H9 (cell line): ENCODE data around the gene CAMKK1. TPM values are rescaled to one million over a fixed set of nuclear protein-coding genes. Genes with fewer than 3 reads are reported as not detected.

Experiments used
- DNase-seq: peaks from one replicate; pipeline ENCODE4 v3.0.0-alpha.2; 2017
- H2AFZ ChIP-seq: one replicate; pipeline ENCODE4 v1.6.1; 2013; ENCODE audit warnings: mild to moderate bottlenecking, low read length, control low read depth, moderate library complexity
- H2AK5ac ChIP-seq: 2 replicates; pipeline ENCODE4 v1.6.1; 2013; ENCODE audit warnings: low read length, control low read depth, mixed read lengths; ENCODE audit not compliant: insufficient read length
- H2BK120ac ChIP-seq: one replicate; pipeline ENCODE4 v1.6.1; 2013; ENCODE audit warnings: low read depth, mild to moderate bottlenecking, low read length, control low read depth, inconsistent platforms; ENCODE audit not compliant: poor library complexity, severe bottlenecking
- H2BK12ac ChIP-seq: 2 replicates; pipeline ENCODE4 v1.6.1; 2013; ENCODE audit warnings: low read length, control low read depth, mixed read lengths, low read depth; ENCODE audit not compliant: insufficient read length
- H2BK15ac ChIP-seq: 2 replicates; pipeline ENCODE4 v1.6.1; 2013; ENCODE audit warnings: low read depth, low read length, control low read depth
- H2BK20ac ChIP-seq: one replicate; pipeline ENCODE4 v1.6.1; 2013; ENCODE audit warnings: low read depth, mild to moderate bottlenecking, low read length, control low read depth, inconsistent platforms; ENCODE audit not compliant: poor library complexity, severe bottlenecking
- H2BK5ac ChIP-seq: 2 replicates; pipeline ENCODE4 v1.6.1; 2013; ENCODE audit warnings: low read length, control low read depth, mixed read lengths; ENCODE audit not compliant: insufficient read length
- H3K14ac ChIP-seq: 2 replicates; pipeline ENCODE4 v1.6.1; 2013; ENCODE audit warnings: low read length, control low read depth; ENCODE audit not compliant: insufficient read depth
- H3K18ac ChIP-seq: 2 replicates; pipeline ENCODE4 v1.6.1; 2013; ENCODE audit warnings: low read depth, mild to moderate bottlenecking, mixed read lengths, low read length, control low read depth; ENCODE audit not compliant: insufficient read length
- H3K23ac ChIP-seq: 2 replicates; pipeline ENCODE4 v1.6.1; 2013; ENCODE audit warnings: low read length, control low read depth, mixed read lengths, low read depth; ENCODE audit not compliant: insufficient read length
- H3K23me2 ChIP-seq: 2 replicates; pipeline ENCODE4 v1.6.1; 2013; ENCODE audit warnings: low read depth, mild to moderate bottlenecking, mixed read lengths, low read length, control low read depth; ENCODE audit not compliant: insufficient read length, poor library complexity, severe bottlenecking
- H3K27ac ChIP-seq: 2 replicates; pipeline ENCODE4 v1.5.1; 2013; ENCODE audit warnings: low read length, control low read depth, mixed read lengths, low read depth; ENCODE audit not compliant: insufficient read length
- H3K27me3 ChIP-seq: 2 replicates; pipeline ENCODE4 v1.6.1; 2013; ENCODE audit warnings: low read length, control low read depth, inconsistent platforms; ENCODE audit not compliant: insufficient read depth
- H3K4ac ChIP-seq: 2 replicates; pipeline ENCODE4 v1.6.1; 2013; ENCODE audit warnings: low read depth, mild to moderate bottlenecking, control low read depth, inconsistent platforms, low read length, moderate library complexity
- H3K4me1 ChIP-seq: 2 replicates; pipeline ENCODE4 v1.6.1; 2013; ENCODE audit warnings: low read length, control low read depth, inconsistent platforms; ENCODE audit not compliant: insufficient read depth
- H3K4me2 ChIP-seq: 2 replicates; pipeline ENCODE4 v1.6.1; 2013; ENCODE audit warnings: low read length, control low read depth, mixed read lengths; ENCODE audit not compliant: insufficient read length, insufficient read depth
- H3K56ac ChIP-seq: 2 replicates; pipeline ENCODE4 v1.6.1; 2013; ENCODE audit warnings: low read depth, mild to moderate bottlenecking, mixed read lengths, low read length, control low read depth; ENCODE audit not compliant: insufficient read length
- H3K79me1 ChIP-seq: 2 replicates; pipeline ENCODE4 v1.6.1; 2013; ENCODE audit warnings: low read depth, mild to moderate bottlenecking, moderate library complexity, low read length, control low read depth, inconsistent platforms; ENCODE audit not compliant: insufficient read depth, poor library complexity, severe bottlenecking
- H3K79me2 ChIP-seq: 2 replicates; pipeline ENCODE4 v1.6.1; 2013; ENCODE audit warnings: low read length, control low read depth, inconsistent platforms; ENCODE audit not compliant: insufficient read depth
- H3K9ac ChIP-seq: 2 replicates; pipeline ENCODE4 v1.6.1; 2013; ENCODE audit warnings: low read length, control low read depth, mixed read lengths; ENCODE audit not compliant: insufficient read length; ENCODE audit errors: extremely low read depth
- H3K9me3 ChIP-seq: one replicate; pipeline ENCODE4 v1.6.1; 2013; ENCODE audit warnings: low read depth, low read length, inconsistent platforms; ENCODE audit not compliant: control insufficient read depth
- H3T11ph ChIP-seq: one replicate; pipeline ENCODE4 v1.6.1; 2013; ENCODE audit warnings: mild to moderate bottlenecking, low read length, control low read depth, inconsistent platforms
- H4K20me1 ChIP-seq: one replicate; pipeline ENCODE4 v1.6.1; 2013; ENCODE audit not compliant: control insufficient read depth, insufficient read length, insufficient read depth
- H4K5ac ChIP-seq: 2 replicates; pipeline ENCODE4 v1.6.1; 2013; ENCODE audit warnings: low read depth, mild to moderate bottlenecking, mixed read lengths, low read length, control low read depth; ENCODE audit not compliant: insufficient read length
- H4K8ac ChIP-seq: replicated peaks from 2 replicates; pipeline ENCODE4 v1.6.1; 2013; ENCODE audit warnings: low read length, control low read depth, mixed read lengths, low read depth; ENCODE audit not compliant: insufficient read length
- H4K91ac ChIP-seq: 2 replicates; pipeline ENCODE4 v1.6.1; 2013; ENCODE audit warnings: low read depth, mild to moderate bottlenecking, moderate library complexity, mixed read lengths, low read length, control low read depth; ENCODE audit not compliant: insufficient read length
- H3K27ac Mint-ChIP-seq, 3 experiments: 2 replicates in 2 of 3; 3 replicates in 1 of 3; pipeline ENCODE4 v1.8.0; 2020 to 2021; ENCODE audit warnings: mixed read lengths in 3 of 3, mild to moderate bottlenecking in 1 of 3, moderate library complexity in 1 of 3
- H3K27me3 Mint-ChIP-seq: 2 replicates; pipeline ENCODE4 v1.8.0; 2021; ENCODE audit warnings: low read depth, mild to moderate bottlenecking, moderate library complexity, mixed read lengths
- H3K36me3 Mint-ChIP-seq, 3 experiments: 2 replicates in 2 of 3; 3 replicates in 1 of 3; pipeline ENCODE4 v1.8.0; 2020 to 2021; ENCODE audit warnings: low read depth in 3 of 3, mixed read lengths in 3 of 3; ENCODE audit not compliant: insufficient read depth in 1 of 3
- H3K4me1 Mint-ChIP-seq, 2 experiments: 2 replicates each; pipeline ENCODE4 v1.8.0; 2020; ENCODE audit warnings: mixed read lengths in 2 of 2
- H3K4me3 Mint-ChIP-seq, 2 experiments: 2 replicates in 1 of 2; 3 replicates in 1 of 2; pipeline ENCODE4 v1.8.0; 2020 to 2021; ENCODE audit warnings: mild to moderate bottlenecking in 2 of 2, mixed read lengths in 2 of 2, moderate library complexity in 1 of 2
- H3K9me3 Mint-ChIP-seq, 2 experiments: 2 replicates in 1 of 2; 3 replicates in 1 of 2; pipeline ENCODE4 v1.8.0; 2020; ENCODE audit warnings: mild to moderate bottlenecking in 2 of 2, mixed read lengths in 2 of 2, moderate library complexity in 1 of 2
- CTCF ChIP-seq: fragments of 200-600 bp; sonication (generic); conservative IDR thresholded peaks from 3 replicates; pipeline ENCODE4 v1.8.0; 2021; ENCODE audit warnings: antibody characterized with exemption, mild to moderate bottlenecking
- WGBS: extraction: QIAGEN DNeasy Blood & Tissue Kit; methylation state at CpG from one replicate; pipeline ENCODE4 v1.1.7; 2013; ENCODE audit warnings: missing lambda C conversion rate, low lambda C conversion rate, mixed read lengths; ENCODE audit not compliant: insufficient read length; ENCODE audit errors: extremely low coverage; 5-methylcytosine and 5-hydroxymethylcytosine counted together
- total RNA-seq: library from RNA; stranded (reverse); gene quantifications from 2 replicates; pipeline ENCODE4 v1.2.1, GENCODE V29; 2021

CAMKK1 gene
- total RNA-seq, 1 experiment from 2014 or later: 6.7 TPM

DNA sequence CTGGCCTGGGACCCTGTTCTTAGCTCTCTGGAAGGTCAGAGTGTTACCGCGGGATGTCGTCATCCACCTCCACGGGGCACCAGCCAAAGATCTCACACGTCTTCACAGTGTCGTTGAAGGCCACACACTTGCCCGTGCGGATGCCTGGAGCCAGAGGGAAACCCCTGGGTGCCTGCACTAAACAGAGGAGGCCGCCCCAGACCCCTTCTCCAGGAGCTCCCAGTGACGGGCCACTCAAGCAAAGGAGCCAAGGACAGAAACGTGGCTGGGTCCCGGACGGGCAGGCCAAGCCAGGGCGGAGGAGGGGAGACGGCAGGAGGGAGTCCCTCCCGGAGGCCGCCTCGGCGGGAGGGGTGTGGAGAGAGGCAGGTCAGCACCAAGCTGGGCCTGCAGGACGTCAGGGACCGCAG is 11.0 kb upstream of the CAMKK1 start:
- peak overlapping the region; percentile 26 for H3K18ac ChIP-seq
- H3K56ac ChIP-seq: no peak overlapping the region
- H3K4me1 ChIP-seq: no peaks in the 10 kb centered on the region; the same call in 1 of the 2 replicates
- no peak overlapping the region for H4K5ac ChIP-seq
- H4K20me1 ChIP-seq: no peaks in the 10 kb centered on the region
- DNase-seq: no peak
- no peaks in the 10 kb centered on the region for H3K9me3 ChIP-seq
- TF ChIP-seq CTCF: no peak
- no peak overlapping the region for H3T11ph ChIP-seq
- H2AK5ac ChIP-seq: no peak overlapping the region
- no peak overlapping the region for H3K4ac ChIP-seq
- H3K27me3 ChIP-seq: no peaks in the 10 kb centered on the region
- peak overlapping the region; percentile 57; the same call in 1 of the 2 replicates for H3K14ac ChIP-seq
- peaks cover 15 to 18% of the 10 kb centered on the region in 2 experiments for H3K4me1 Mint-ChIP-seq
- no peaks in the 10 kb centered on the region for H3K79me1 ChIP-seq
- H2AFZ ChIP-seq: no peak overlapping the region
- H4K91ac ChIP-seq: no peak overlapping the region
- H3K23me2 ChIP-seq: no peaks in the 10 kb centered on the region
- H3K9ac ChIP-seq: no peak overlapping the region
- H2BK120ac ChIP-seq: no peak overlapping the region
- H3K23ac ChIP-seq: no peak overlapping the region
- H3K27ac Mint-ChIP-seq: peak overlapping the region in 1 of 3 experiments; percentile 52; a peak in 1 of 7 replicates
- H2BK12ac ChIP-seq: no peak overlapping the region
- no peaks in the 10 kb centered on the region for H3K9me3 Mint-ChIP-seq
- no peak overlapping the region for H3K4me3 Mint-ChIP-seq
- no peak overlapping the region for H2BK15ac ChIP-seq
- H3K79me2 ChIP-seq: no peaks in the 10 kb centered on the region
- H3K27me3 Mint-ChIP-seq: peaks cover 2% of the 10 kb centered on the region; the same call in 1 of the 2 replicates
- no peak overlapping the region for H3K4me2 ChIP-seq
- WGBS: no CpG with 5 or more reads among the region's 21 CpGs
- no peak overlapping the region for H3K27ac ChIP-seq
- no peak overlapping the region for H2BK20ac ChIP-seq
- no peak overlapping the region for H2BK5ac ChIP-seq
- H4K8ac ChIP-seq: no peak overlapping the region
- H3K36me3 Mint-ChIP-seq: no peaks in the 10 kb centered on the region
